ENCODE measurements around the gene SLC43A1.

DNA sequence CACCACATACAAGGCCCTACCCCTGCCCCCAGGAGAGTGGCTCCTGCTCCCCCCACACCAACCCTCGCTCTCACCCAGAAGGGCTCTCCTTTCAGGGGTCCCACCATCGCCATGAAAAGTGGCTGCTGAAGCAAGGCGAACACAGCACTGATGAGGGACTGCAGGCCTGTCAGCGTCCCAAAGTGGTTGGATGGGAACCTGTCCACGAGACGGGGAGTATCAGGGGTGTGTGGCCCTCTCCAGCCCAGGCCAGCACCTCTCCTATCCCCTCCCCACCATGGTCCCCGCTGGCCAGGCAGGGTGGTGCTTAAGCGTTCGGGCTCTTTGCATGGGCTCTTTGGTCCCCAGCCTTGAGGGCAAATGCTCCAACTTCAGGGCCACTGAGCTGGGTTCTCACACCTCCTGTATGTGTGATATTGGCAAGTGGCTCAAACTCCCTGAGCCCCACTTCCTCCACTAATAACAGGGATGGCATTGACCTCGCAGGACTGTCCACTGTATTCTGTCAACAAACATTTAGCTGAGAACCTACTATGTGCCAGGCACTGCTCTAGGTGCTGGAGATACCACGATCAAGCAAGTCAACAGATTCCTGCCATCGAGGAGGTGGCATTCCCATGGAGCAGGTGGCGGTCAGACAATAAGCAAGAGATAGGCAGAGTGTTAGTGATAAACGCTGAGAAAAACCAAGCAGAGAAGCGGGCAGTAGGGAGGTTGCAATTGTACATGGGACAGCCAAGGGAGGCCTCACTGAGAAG lies 28.3 kb downstream of the SLC43A1 start:
- TF ChIP-seq EZH2 (IDR thresholded peaks at IDR 0.05; ENCODE audit: borderline replicate concordance, low read length) (no peak), CTCF (conservative IDR thresholded peaks at IDR 0.05 in 1 of 2, IDR thresholded peaks at IDR 0.05 in 1 of 2; ENCODE audit: extremely low read depth in 1 of 2, insufficient read depth in 1 of 2, low read depth in 1 of 2, low read length in 2 of 2) (no peak)

All from mammary epithelial cell (primary cell).